SU-DHL-6 (cell line): ENCODE measurements around the gene RASD1.

Source experiments
- H2AFZ ChIP-seq: fragments of 200-600 bp; sonication (generic); 2 replicates; pipeline ENCODE4 v1.6.1; 2014; ENCODE audit warnings: low read depth, mild to moderate bottlenecking, moderate library complexity, mixed read lengths, antibody characterized with exemption, low read length; ENCODE audit not compliant: severe bottlenecking
- H3F3A ChIP-seq: fragments of 200-600 bp; shearing (Covaris generic); 2 replicates; pipeline ENCODE4 v1.6.0; 2016; ENCODE audit warnings: antibody characterized with exemption, mild to moderate bottlenecking; ENCODE audit not compliant: insufficient read depth
- H3K27ac ChIP-seq: fragments of 200-600 bp; sonication (generic); 2 replicates; pipeline ENCODE4 v1.5.1; 2016; ENCODE audit warnings: low read depth, mild to moderate bottlenecking, low read length, moderate library complexity, mixed read lengths
- H3K27me3 ChIP-seq: fragments of 200-600 bp; sonication (generic), shearing (Covaris generic); 2 replicates; pipeline ENCODE4 v1.6.0; 2014; ENCODE audit warnings: mild to moderate bottlenecking, low read length
- H3K36me3 ChIP-seq: fragments of 200-600 bp; sonication (generic); 2 replicates; pipeline ENCODE4 v1.6.1; 2014; ENCODE audit warnings: mild to moderate bottlenecking, low read length, mixed read lengths
- H3K4me2 ChIP-seq: fragments of 300-600, 200-600 bp; shearing (Covaris generic), sonication (generic); 2 replicates; pipeline ENCODE4 v1.6.0; 2014; ENCODE audit warnings: low read length, low read depth, mild to moderate bottlenecking; ENCODE audit not compliant: poor library complexity, severe bottlenecking
- H3K4me3 ChIP-seq: fragments of 200-600 bp; sonication (generic); 2 replicates; pipeline ENCODE4 v1.5.1; 2014; ENCODE audit warnings: antibody characterized with exemption, low read length, mild to moderate bottlenecking, mixed read lengths; ENCODE audit not compliant: insufficient read depth, poor library complexity, severe bottlenecking
- H3K79me2 ChIP-seq: fragments of 200-600 bp; sonication (generic); 2 replicates; pipeline ENCODE4 v1.6.1; 2014; ENCODE audit warnings: mild to moderate bottlenecking, low read length, moderate library complexity; ENCODE audit not compliant: insufficient read depth
- H3K9ac ChIP-seq: fragments of 200-600 bp; sonication (generic); 2 replicates; pipeline ENCODE4 v1.7.0; 2014; ENCODE audit warnings: mild to moderate bottlenecking, low read length
- H3K9me2 ChIP-seq: fragments of 200-600 bp; sonication (generic); replicated peaks from 2 replicates; pipeline ENCODE4 v1.6.1; 2014; ENCODE audit warnings: low read length; ENCODE audit not compliant: insufficient read depth
- H3K9me3 ChIP-seq: fragments of 200-600 bp; sonication (generic); 2 replicates; pipeline ENCODE4 v1.6.1; 2014; ENCODE audit warnings: low read length, mixed read lengths; ENCODE audit not compliant: insufficient read depth
- H4K20me1 ChIP-seq: fragments of 200-600 bp; sonication (generic); 2 replicates; pipeline ENCODE4 v1.6.1; 2014; ENCODE audit warnings: low read depth, mild to moderate bottlenecking, antibody characterized with exemption, low read length, moderate library complexity, mixed read lengths
- CTCF ChIP-seq: fragments of 200-600 bp; sonication (generic); IDR thresholded peaks from one replicate; pipeline ENCODE4 v1.5.1; 2017; ENCODE audit warnings: antibody characterized with exemption, mild to moderate bottlenecking, low read length, moderate library complexity; ENCODE audit not compliant: insufficient read depth, poor library complexity, severe bottlenecking
- EZH2phosphoT487 ChIP-seq: fragments of 200-600 bp; sonication (generic), shearing (Covaris generic); conservative IDR thresholded peaks from 2 replicates; pipeline ENCODE4 v1.6.1; 2018; ENCODE audit warnings: mild to moderate bottlenecking, antibody characterized with exemption, low read length, moderate library complexity, mixed read lengths

The RASD1 gene

GRCh38 chr17:17445925-17446665 lies 50.1 kb downstream of the RASD1 start:
- Histone ChIP-seq H3K9ac (no peak overlapping the region), H3K27ac (no peak overlapping the region), H3K79me2 (no peaks in the 10 kb centered on the region), H3K27me3 (no peaks in the 10 kb centered on the region), H3K9me2 (no peaks in the 10 kb centered on the region), H4K20me1 (no peaks in the 10 kb centered on the region), H2AFZ (no peak overlapping the region), H3K4me2 (no peak overlapping the region), H3K36me3 (no peaks in the 10 kb centered on the region), H3F3A (no peaks in the 10 kb centered on the region), H3K9me3 (no peaks in the 10 kb centered on the region), H3K4me3 (no peak overlapping the region)
- TF ChIP-seq CTCF (no peak), EZH2phosphoT487 (no peak)

- no peaks in the 10 kb centered on the region for H3K36me3 ChIP-seq
- no peak overlapping the region for H3K9ac ChIP-seq
- no peaks in the 10 kb centered on the region for H4K20me1 ChIP-seq
- no peak overlapping the region for H2AFZ ChIP-seq
- H3K9me3 ChIP-seq = no peaks in the 10 kb centered on the region
- no peak overlapping the region for H3K4me2 ChIP-seq
- no peak overlapping the region for H3K4me3 ChIP-seq
- H3F3A ChIP-seq = no peaks in the 10 kb centered on the region
- no peak overlapping the region for H3K27ac ChIP-seq
- no peaks in the 10 kb centered on the region for H3K9me2 ChIP-seq
- no peak for TF ChIP-seq CTCF
- no peak for TF ChIP-seq EZH2phosphoT487
- no peaks in the 10 kb centered on the region for H3K27me3 ChIP-seq
- no peaks in the 10 kb centered on the region for H3K79me2 ChIP-seq
Measured at GRCh38 chr17:17445296-17445924, 50.8 kb downstream of the RASD1 start.
